K562 (cell line): ENCODE measurements around the gene ALK. TPM values are rescaled to one million over a fixed set of nuclear protein-coding genes. Genes with fewer than 3 reads are reported as not detected.
"Not testable (repeated sequence)": the region's sequence is repeated elsewhere in the genome, so short reads cannot be mapped to it uniquely, and the experiment has no call there.

ENCODE experiments used
- ATAC-seq: fragments of 200-7000 bp; cut with Tn5 transposase; 3 replicates; pipeline ENCODE4 v1.9.1; 2020; ENCODE audit warnings: moderate library complexity
- BruUV-seq: library from RNA; stranded (reverse); fragments of 400-500 nt; replicated peaks from 2 replicates; lab custom pipeline; 2021; lab: Mats Ljungman, UMichigan
- CTCF ChIA-PET: fragments of 300-600 bp; formaldehyde crosslinking; extraction: SDS; loops from one replicate; lab custom pipeline; 2021; ENCODE audit warnings: low intra/inter-chr PET ratio; lab: Yijun Ruan, JAX
- POLR2A ChIA-PET: fragments of 300-600, 350-650 bp; sonication (Branson Sonifier 250); formaldehyde crosslinking; extraction: SDS; loops from one replicate; lab custom pipeline; 2021; ENCODE audit warnings: antibody characterized with exemption, inconsistent platforms; lab: Yijun Ruan, JAX
- DNase-seq, 4 experiments: peaks; one replicate each; pipeline versions ENCODE4 v3.0.0 to v3.0.0-alpha.2; 2011 to 2018; ENCODE audit warnings: low spot score in 3 of 4, mixed read lengths in 3 of 4; ENCODE audit errors: extremely low read depth in 1 of 4
- FAIRE-seq: peaks from 2 replicates; lab custom pipeline; 2011; peaks lifted over from hg19 to GRCh38; lab: Jason Lieb, UNC
- H2AFZ ChIP-seq: 2 replicates; pipeline ENCODE4 v1.6.0; 2011; ENCODE audit warnings: low read depth, low read length, control low read depth, inconsistent platforms
- H3K27ac ChIP-seq: fragments of 200-600 bp; 3 replicates; pipeline ENCODE4 v1.8.0; 2011; ENCODE audit warnings: low read depth, mild to moderate bottlenecking, control low read depth, inconsistent platforms, low read length, moderate library complexity, mixed read lengths; ENCODE audit errors: extremely low read depth
- H3K27me3 ChIP-seq, 2 experiments: fragments of 300-600 bp in 1 of 2; 2 replicates in 1 of 2; 3 replicates in 1 of 2; pipeline versions ENCODE4 v1.6.0 to v1.8.0; 2011; ENCODE audit warnings: inconsistent platforms in 2 of 2, low read length in 2 of 2, mild to moderate bottlenecking in 1 of 2, mixed read lengths in 1 of 2, moderate library complexity in 1 of 2; ENCODE audit not compliant: control insufficient read depth in 2 of 2, insufficient read depth in 2 of 2
- H3K36me3 ChIP-seq: fragments of 300-600 bp; 3 replicates; pipeline ENCODE4 v1.8.0; 2011; ENCODE audit warnings: mild to moderate bottlenecking, low read length, inconsistent platforms; ENCODE audit not compliant: control insufficient read depth, insufficient read depth
- H3K4me1 ChIP-seq, 2 experiments: fragments of 200-600 bp in 1 of 2; replicated peaks in 1 of 2; 2 replicates in 1 of 2; 3 replicates in 1 of 2; pipeline versions ENCODE4 v1.5.1 to v1.8.0; 2011; ENCODE audit warnings: inconsistent platforms in 2 of 2, low read length in 2 of 2, mild to moderate bottlenecking in 1 of 2, mixed read lengths in 1 of 2, moderate library complexity in 1 of 2; ENCODE audit not compliant: control insufficient read depth in 2 of 2, insufficient read depth in 2 of 2
- H3K4me2 ChIP-seq: 2 replicates; pipeline ENCODE4 v1.6.1; 2011; ENCODE audit warnings: low read length, control low read depth, inconsistent platforms, mixed read lengths; ENCODE audit not compliant: insufficient read depth
- H3K4me3 ChIP-seq: fragments of 200-600 bp; sonication (generic), shearing (Covaris generic); 2 replicates; pipeline ENCODE4 v1.5.1; 2016; ENCODE audit warnings: control low read depth, inconsistent platforms
- H3K79me2 ChIP-seq: fragments of 200-600 bp; 3 replicates; pipeline ENCODE4 v1.8.0; 2011; ENCODE audit warnings: low read length, inconsistent platforms; ENCODE audit not compliant: control insufficient read depth, insufficient read depth
- H3K9ac ChIP-seq, 2 experiments: 2 replicates each; pipeline versions ENCODE4 v1.6.0 to v1.6.1; 2011; ENCODE audit warnings: low read depth in 2 of 2, low read length in 2 of 2, control low read depth in 1 of 2, inconsistent platforms in 1 of 2, mild to moderate bottlenecking in 1 of 2, mixed read lengths in 1 of 2; ENCODE audit not compliant: insufficient read depth in 1 of 2
- H3K9me1 ChIP-seq: one replicate; pipeline ENCODE4 v1.6.0; 2011; ENCODE audit warnings: inconsistent platforms, mild to moderate bottlenecking, low read length, moderate library complexity; ENCODE audit not compliant: control insufficient read depth, insufficient read depth
- H3K9me3 ChIP-seq: replicated peaks from 2 replicates; pipeline ENCODE4 v1.5.1; 2011; ENCODE audit warnings: low read depth, low read length, inconsistent platforms; ENCODE audit not compliant: control insufficient read depth, insufficient read depth
- H4K20me1 ChIP-seq: replicated peaks from 2 replicates; pipeline ENCODE4 v1.6.1; 2011; ENCODE audit warnings: low read length, inconsistent platforms, mixed read lengths; ENCODE audit not compliant: control insufficient read depth, insufficient read depth
- BCLAF1 ChIP-seq, 2 experiments: fragments of 450-650 bp in 1 of 2; IDR thresholded peaks; 2 replicates each; pipeline ENCODE4 v1.6.1; 2011 to 2017; ENCODE audit warnings: low read depth in 2 of 2, antibody characterized with exemption in 1 of 2, borderline replicate concordance in 1 of 2, low read length in 1 of 2, mild to moderate bottlenecking in 1 of 2, mixed read lengths in 1 of 2; ENCODE audit not compliant: control insufficient read depth in 1 of 2
- CBFA2T2 ChIP-seq: fragments of 450-650 bp; conservative IDR thresholded peaks from 2 replicates; pipeline ENCODE4 v1.6.1; 2017; ENCODE audit warnings: mild to moderate bottlenecking
- CBFB ChIP-seq: sonication (generic); formaldehyde crosslinking; IDR thresholded peaks from 2 replicates; pipeline ENCODE4 v1.4.0; 2020; ENCODE audit warnings: mild to moderate bottlenecking, missing genetic modification reagents
- DNMT1 ChIP-seq: fragments of 450-650 bp; IDR thresholded peaks from 2 replicates; pipeline ENCODE4 v1.6.1; 2016; ENCODE audit warnings: antibody characterized with exemption, mild to moderate bottlenecking
- HCFC1 ChIP-seq: IDR thresholded peaks from 2 replicates; pipeline ENCODE4 v1.6.1; 2012; ENCODE audit warnings: low read depth, low read length, improper control_type of control experiment
- HDAC2 ChIP-seq: fragments of 450-650 bp; IDR thresholded peaks from 2 replicates; pipeline ENCODE4 v1.6.1; 2016; ENCODE audit warnings: mild to moderate bottlenecking
- L3MBTL2 ChIP-seq: fragments of 450-650 bp; IDR thresholded peaks from 2 replicates; pipeline ENCODE4 v1.6.1; 2016; ENCODE audit warnings: mild to moderate bottlenecking, moderate library complexity
- LARP7 ChIP-seq: fragments of 450-650 bp; IDR thresholded peaks from 2 replicates; pipeline ENCODE4 v1.6.1; 2016
- MAFF ChIP-seq: IDR thresholded peaks from 2 replicates; pipeline ENCODE4 v1.6.1; 2012; ENCODE audit warnings: low read length, improper control_type of control experiment
- MTA3 ChIP-seq: fragments of 450-650 bp; formaldehyde crosslinking; IDR thresholded peaks from 2 replicates; pipeline ENCODE4 v1.6.1; 2017; ENCODE audit warnings: mild to moderate bottlenecking, borderline replicate concordance
- RAD51 ChIP-seq: fragments of 450-650 bp; IDR thresholded peaks from 2 replicates; pipeline ENCODE4 v1.7.1; 2016; ENCODE audit warnings: low read depth, mild to moderate bottlenecking, borderline replicate concordance
- RHOXF2B ChIP-seq: fragments of 250-450 bp; sonication (Bioruptor Pico); conservative IDR thresholded peaks from 2 replicates; pipeline ENCODE4 v1.5.1; 2021
- SREBF1 ChIP-seq: fragments of 150-350 bp; IDR thresholded peaks from 2 replicates; pipeline ENCODE4 v1.6.1; 2014; ENCODE audit warnings: antibody characterized with exemption, low read depth, low read length, borderline replicate concordance
- TAF9B ChIP-seq: fragments of 450-650 bp; IDR thresholded peaks from 2 replicates; pipeline ENCODE4 v1.6.1; 2018; ENCODE audit warnings: mild to moderate bottlenecking; ENCODE audit not compliant: partially characterized antibody
- ZNF212 ChIP-seq: fragments of 450-650 bp; formaldehyde crosslinking; IDR thresholded peaks from 2 replicates; pipeline ENCODE4 v1.4.0; 2020; ENCODE audit warnings: mild to moderate bottlenecking
- ZNF57 ChIP-seq: fragments of 450-650 bp; formaldehyde crosslinking; IDR thresholded peaks from 2 replicates; pipeline ENCODE4 v1.4.0; 2020; ENCODE audit warnings: mild to moderate bottlenecking, moderate library complexity
- WGBS: fragments of 100-300 bp; shearing (Covaris generic); methylation state at CpG from one replicate; pipeline ENCODE4 v1.1.6; 2016; ENCODE audit warnings: low coverage, mixed read lengths; ENCODE audit not compliant: insufficient coverage; ENCODE audit errors: missing lambda C conversion rate; 5-methylcytosine and 5-hydroxymethylcytosine counted together
- in situ Hi-C: fragments of 300-500 bp; cut with MboI; formaldehyde crosslinking; loops from 4 replicates; pipeline ENCODE4 v1.15.0; 2018; ENCODE audit warnings: inconsistent platforms, mixed read lengths
- intact Hi-C: fragments of 100-400 bp; cut with micrococcal nuclease; formaldehyde crosslinking; loops from 2 replicates; pipeline ENCODE4 v1.14.2; 2022
- polyA plus RNA-seq, 8 experiments: library from polyadenylated mRNA; depleted of rRNA in 4 of 8; stranded (reverse) in 5 of 8; unstranded in 3 of 8; fragments of >200 nt; fragmentation: Nextera tagmentation in 2 of 8; fragmentation: Illumina TruSeq in 1 of 8; extraction: Ambion mirVana in 2 of 8; extraction: Trizol in 1 of 8; gene quantifications; 2 replicates each; pipeline versions ENCODE4 v1.2.1 to v1.2.3, GENCODE V29; 2011 to 2014; ENCODE audit warnings: inconsistent platforms in 1 of 8, missing spikeins in 1 of 8
- total RNA-seq, 7 experiments: library from RNA; depleted of rRNA in 6 of 7; stranded (reverse); fragments of >200 nt in 6 of 7; fragmentation: Illumina TruSeq in 2 of 7; extraction: Trizol in 2 of 7; gene quantifications; 2 replicates each; pipeline versions ENCODE4 v1.2.1 to v1.2.3, GENCODE V29; 2011 to 2021; ENCODE audit warnings: low replicate concordance in 1 of 7

ALK gene
- total and polyA plus RNA-seq, 9 of the 15 experiments (the other 6 are each of a cell fraction or from before 2014, with no cell fraction given) = not detected

- H3K4me2 ChIP-seq, H3K4me1 ChIP-seq, H3K9ac ChIP-seq, H3K27me3 ChIP-seq, H3K27ac ChIP-seq, intact Hi-C loops, CTCF ChIA-PET, H3K4me3 ChIP-seq, H2AFZ ChIP-seq, ATAC-seq, BruUV-seq, in situ Hi-C loops, H3K36me3 ChIP-seq, FAIRE-seq, H3K9me3 ChIP-seq, H4K20me1 ChIP-seq, H3K79me2 ChIP-seq, H3K9me1 ChIP-seq, DNase-seq: not testable (repeated sequence)
- POLR2A ChIA-PET = interaction anchor here (1.2 kb wide), 1 partner anchor 10 kb away, joined by 4 read pairs; no protein-coding TSS in a partner anchor
- WGBS = no CpG with 5 or more reads among the region's 3 CpGs
Measured at GRCh38 chr2:29750463-29750862, 170.9 kb downstream of the ALK start.

GRCh38 chr2:29749843-29750242 lies 171.5 kb downstream of the ALK start:
- in situ Hi-C loops = no loop called here
- no peak overlapping the region for H3K4me2 ChIP-seq
- no peak overlapping the region for H3K4me3 ChIP-seq
- H3K4me1 ChIP-seq = no peaks in the 10 kb centered on the region
- CTCF ChIA-PET = no interaction called here
- no peaks in the 10 kb centered on the region for H3K9me1 ChIP-seq
- ATAC-seq (no peak), FAIRE-seq (no peak), DNase-seq (no peak)
- no peaks in the 10 kb centered on the region for H3K36me3 ChIP-seq
- no peak overlapping the region for H2AFZ ChIP-seq
- no peaks in the 10 kb centered on the region; the same call in 1 of the 2 replicates for H4K20me1 ChIP-seq
- no peak overlapping the region for H3K9ac ChIP-seq
- intact Hi-C loops = no loop called here
- H3K27ac ChIP-seq = no peak overlapping the region
- WGBS = 0% methylated on average over 5 of the region's 5 CpGs
- no peaks in the 10 kb centered on the region for H3K9me3 ChIP-seq
- no TSS peak for BruUV-seq
- H3K79me2 ChIP-seq = no peaks in the 10 kb centered on the region
- H3K27me3 ChIP-seq = peaks cover 6% of the 10 kb centered on the region in 2 experiments; a peak in 4 of 5 replicates
- POLR2A ChIA-PET = no interaction called here
- TF ChIP-seq DNMT1 (no peak), ZNF57 (CRISPR knock-in tag) (no peak), CBFB (CRISPR knock-in tag) (no peak), MTA3 (no peak), L3MBTL2 (no peak), TAF9B (no peak), LARP7 (no peak), MAFF (no peak), HCFC1 (no peak), BCLAF1 (IDR thresholded peaks at IDR 0.05; ENCODE audit: borderline replicate concordance in 1 of 2, control insufficient read depth in 1 of 2, low read depth in 2 of 2, low read length in 1 of 2) (no peak), ZNF212 (CRISPR knock-in tag) (no peak), CBFA2T2 (no peak), HDAC2 (no peak), RAD51 (no peak), SREBF1 (no peak), RHOXF2B (no peak)
